ENCODE data around the gene PEAK1.
"Not testable (repeated sequence)": the region's sequence is repeated elsewhere in the genome, so short reads cannot be mapped to it uniquely, and the experiment has no call there.

Gene PEAK1

GRCh38 chr15:77239882-77240608 is 179.9 kb downstream of the PEAK1 start:
- no peak for DNase-seq (ENCODE audit: low read depth, low spot score)

DNA sequence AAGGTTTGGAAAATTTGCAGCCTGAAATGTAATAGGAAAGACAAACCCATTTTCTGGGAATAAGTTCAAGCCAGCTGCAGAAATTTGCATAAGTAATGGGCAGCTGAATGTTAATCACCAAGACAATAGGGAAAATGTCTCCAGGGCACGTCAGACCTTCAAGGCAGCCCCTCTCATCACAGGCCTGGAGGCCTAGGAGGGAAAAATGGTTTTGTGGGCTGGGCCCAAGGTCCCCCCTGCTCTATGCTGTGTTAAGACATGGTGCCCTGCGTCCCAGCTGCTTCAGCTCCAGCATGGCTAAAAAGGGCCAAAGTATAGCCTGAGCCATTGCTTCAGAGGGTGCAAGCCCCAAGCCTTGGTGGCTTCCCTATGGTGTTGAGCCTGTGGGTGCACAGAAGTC is 184.3 kb downstream of the PEAK1 start:
- DNase-seq (ENCODE audit: low read depth, low spot score): no peak

DNA sequence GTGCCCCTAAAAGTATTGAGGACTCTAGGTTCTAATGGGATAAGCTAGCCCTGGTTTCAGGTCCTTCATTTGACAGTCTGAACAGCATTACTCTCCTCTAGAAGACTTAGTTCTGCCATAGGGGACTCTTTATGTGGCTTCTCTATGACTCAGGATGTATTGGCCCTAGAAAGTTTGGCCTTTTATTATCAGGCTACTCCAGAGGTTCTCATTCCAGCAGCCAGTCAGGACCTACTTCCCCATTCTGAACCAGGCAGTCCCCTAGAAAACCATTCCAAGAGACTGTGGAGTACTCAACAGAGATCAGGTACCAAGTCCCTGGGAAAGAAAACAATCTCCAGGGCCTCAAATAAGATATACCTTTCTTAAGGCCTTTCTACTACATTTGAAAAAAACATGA is 191.1 kb downstream of the PEAK1 start:
- DNase-seq (ENCODE audit: low read depth, low spot score): no peak

- no peak for DNase-seq (ENCODE audit: low read depth, low spot score)
Observed at GRCh38 chr15:77226652-77227051, 193.3 kb downstream of the PEAK1 start.

DNA sequence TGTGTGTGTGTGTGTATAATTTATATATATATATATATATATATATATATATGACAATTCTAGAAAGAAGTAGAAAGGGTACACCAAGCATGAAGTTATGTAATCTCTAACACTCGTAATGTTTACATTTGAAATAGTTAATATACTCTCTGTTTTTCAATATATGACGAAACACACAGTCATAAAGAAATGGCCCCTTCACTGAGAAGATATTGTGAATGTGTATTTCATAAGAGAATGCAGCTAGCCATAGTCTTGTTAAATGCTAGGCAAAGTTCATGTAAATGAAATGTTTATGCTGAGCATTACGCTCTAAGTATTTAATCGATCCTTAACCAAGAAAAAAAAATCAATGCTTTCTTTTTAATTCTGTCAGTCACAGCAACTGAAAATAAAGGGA is 194.3 kb downstream of the PEAK1 start:
- no peak for DNase-seq (ENCODE audit: low read depth, low spot score)

DNA sequence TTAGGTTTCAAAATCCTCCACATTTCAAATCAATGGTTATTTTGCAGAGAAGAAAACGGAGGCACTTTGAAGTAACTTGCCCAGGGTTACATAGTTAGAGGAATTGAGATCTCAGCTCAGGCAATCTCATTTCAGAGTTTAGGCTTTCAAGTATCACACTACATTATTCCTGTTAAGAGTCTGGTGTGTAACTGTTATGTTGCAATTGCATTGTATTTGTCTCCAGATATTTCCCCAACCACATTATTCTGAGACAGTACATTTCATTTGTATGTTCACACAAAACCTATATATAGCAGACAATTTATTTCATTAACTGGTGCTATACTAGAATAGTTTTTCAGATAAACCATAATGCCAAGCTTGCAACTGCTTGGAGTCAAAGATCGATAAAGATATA is 194.8 kb downstream of the PEAK1 start:
- DNase-seq (ENCODE audit: low read depth, low spot score): no peak

GRCh38 chr15:77224352-77224751 is 195.6 kb downstream of the PEAK1 start:
- DNase-seq (ENCODE audit: low read depth, low spot score): peak; percentile 6

- DNase-seq (ENCODE audit: low read depth, low spot score): no peak
Observed at GRCh38 chr15:77221708-77222107, 198.2 kb downstream of the PEAK1 start.

- DNase-seq (ENCODE audit: low read depth, low spot score): no peak
Observed at GRCh38 chr15:77221174-77221573, 198.7 kb downstream of the PEAK1 start.

DNA sequence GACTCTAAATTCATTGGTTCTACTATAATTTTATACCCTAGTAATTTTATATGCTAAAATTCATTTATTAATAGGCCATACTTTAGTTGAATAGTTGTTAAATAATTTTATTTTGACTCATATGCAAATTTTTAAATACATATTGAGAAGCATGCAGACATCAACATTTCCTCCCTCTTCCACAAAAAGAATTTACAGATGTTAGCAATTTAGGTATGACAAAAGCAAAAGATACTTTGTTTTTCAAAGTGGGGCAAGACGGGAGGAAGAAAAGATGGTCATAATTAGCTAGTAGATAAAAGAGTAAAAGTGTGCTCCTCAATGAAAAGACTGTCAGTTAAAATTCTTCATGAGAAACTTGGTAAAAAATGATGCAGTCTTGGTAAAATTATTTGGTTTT is 200.1 kb downstream of the PEAK1 start:
- no peak for DNase-seq (ENCODE audit: low read depth, low spot score)

GRCh38 chr15:77209221-77209620 is 210.7 kb downstream of the PEAK1 start:
- DNase-seq (ENCODE audit: low read depth, low spot score): no peak

GRCh38 chr15:77208241-77208640 is 211.7 kb downstream of the PEAK1 start:
- no peak for DNase-seq (ENCODE audit: low read depth, low spot score)

DNA sequence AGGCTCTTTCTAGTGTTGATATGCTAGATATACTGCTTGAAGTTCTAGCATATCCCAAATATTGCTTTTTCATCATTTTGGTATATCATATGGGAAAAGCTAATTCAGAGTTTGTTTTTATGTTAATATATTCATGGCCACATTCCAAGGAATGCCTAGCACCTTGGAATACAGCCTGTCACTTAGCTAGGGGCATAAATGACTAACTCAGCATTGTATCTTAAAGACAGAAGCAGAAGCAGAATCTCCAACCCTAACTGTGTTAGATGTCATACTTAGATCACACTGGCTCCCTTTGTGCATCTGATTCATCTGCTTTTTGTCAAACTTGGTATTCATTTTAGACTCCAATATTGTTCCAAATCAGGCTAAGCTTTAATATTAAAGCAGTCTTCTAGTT is 218.2 kb downstream of the PEAK1 start:
- peak; percentile 25 for DNase-seq (ENCODE audit: low read depth, low spot score)

- no peak for DNase-seq (ENCODE audit: low read depth, low spot score)
Observed at GRCh38 chr15:77196381-77196780, 223.5 kb downstream of the PEAK1 start.

GRCh38 chr15:77195586-77195985 is 224.3 kb downstream of the PEAK1 start:
- no peak for DNase-seq (ENCODE audit: low read depth, low spot score)

DNA sequence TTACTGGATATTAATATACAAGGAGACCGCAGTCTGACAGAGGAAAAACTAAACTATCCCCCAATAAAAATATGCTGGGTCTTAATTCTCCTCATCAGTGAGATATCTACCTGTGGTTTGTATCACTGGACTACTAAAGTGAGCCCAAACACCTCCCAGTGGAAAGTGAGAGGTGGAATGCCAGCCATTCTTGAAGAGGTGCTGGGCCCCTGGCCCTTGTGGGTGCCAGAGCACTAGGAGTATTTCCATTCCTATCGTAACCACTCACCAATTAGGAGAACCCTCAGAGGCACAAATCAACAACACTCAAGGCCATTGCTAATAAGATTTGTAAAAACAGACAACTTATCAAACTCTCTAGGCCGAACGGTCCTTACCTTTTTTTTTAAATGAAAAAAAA is 227.5 kb downstream of the PEAK1 start:
- DNase-seq (ENCODE audit: low read depth, low spot score): no peak

- no peak for DNase-seq (ENCODE audit: low read depth, low spot score)
Observed at GRCh38 chr15:77191230-77191834, 228.6 kb downstream of the PEAK1 start.

GRCh38 chr15:77187751-77188464 is 232.0 kb downstream of the PEAK1 start:
- no peak for DNase-seq (ENCODE audit: low read depth, low spot score)

DNA sequence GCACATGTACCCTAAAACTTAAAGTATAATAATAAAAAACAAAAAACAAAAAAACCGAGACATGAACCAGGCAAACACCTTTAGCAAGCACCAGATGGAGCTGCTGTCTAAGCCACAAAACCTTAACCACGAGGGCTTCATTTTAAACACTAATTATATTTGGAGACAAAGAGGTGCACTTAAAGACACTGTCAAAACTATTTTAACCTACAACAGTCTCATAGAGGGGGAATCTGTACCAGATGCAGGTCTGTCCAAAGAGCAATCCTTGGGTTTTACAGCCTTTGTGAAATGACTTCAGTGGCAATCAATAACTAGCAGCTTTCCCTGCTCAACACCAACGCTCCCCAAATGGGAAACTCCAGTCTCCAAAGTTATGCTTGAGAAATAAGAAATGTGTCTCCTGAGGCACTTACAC is 233.3 kb downstream of the PEAK1 start:
- DNase-seq (ENCODE audit: low read depth, low spot score): peak; percentile 62

- no peak for DNase-seq (ENCODE audit: low read depth, low spot score)
Observed at GRCh38 chr15:77185242-77185785, 234.6 kb downstream of the PEAK1 start.

DNA sequence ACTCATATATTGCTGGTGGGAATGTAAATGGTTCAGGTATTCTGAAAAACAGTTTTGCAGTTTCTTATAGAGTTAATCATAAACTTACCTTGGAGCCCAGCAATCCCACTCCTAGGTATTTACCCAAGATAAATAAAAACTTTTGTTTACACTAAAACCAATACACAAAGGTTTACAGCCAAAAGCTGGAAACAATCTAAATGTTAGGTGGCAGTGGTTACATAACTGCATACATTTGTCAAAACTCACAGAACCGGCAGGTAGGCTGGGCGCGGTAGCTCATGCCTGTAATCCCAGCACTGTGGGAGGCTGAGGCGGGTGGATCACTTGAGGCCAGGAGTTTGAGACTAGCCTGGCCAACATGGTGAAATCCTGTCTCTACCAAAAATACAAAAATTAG is 235.6 kb downstream of the PEAK1 start:
- not testable (repeated sequence) for DNase-seq (ENCODE audit: low read depth, low spot score)

GRCh38 chr15:77183066-77183465 is 236.8 kb downstream of the PEAK1 start:
- DNase-seq (ENCODE audit: low read depth, low spot score): no peak
